Activated CD8-positive, alpha-beta memory T cell treated with anti-CD3 and anti-CD28 coated beads for 4 hours (primary cell): ENCODE data around the gene ZNF229.
"Not testable (repeated sequence)": the region's sequence is repeated elsewhere in the genome, so short reads cannot be mapped to it uniquely, and the experiment has no call there.

Experiments used
- DNase-seq, 2 donors: peaks; one replicate each; pipeline ENCODE4 v3.0.0-alpha.2; 2020; ENCODE audit warnings: low read depth in 2 of 2

Gene ZNF229

GRCh38 chr19:44447916-44448674 lies at the start of gene ZNF229:
Gene ZNF229, minus strand, starts transcription at chr19:44448472. Its CDS starts 5,625 bp downstream, at chr19:44442847.
- peak; percentile 18 to 55 for DNase-seq

- DNase-seq, result no peak
These were observed 48.4 kb upstream of the ZNF229 start for GRCh38 chr19:44496711-44497110.

DNA sequence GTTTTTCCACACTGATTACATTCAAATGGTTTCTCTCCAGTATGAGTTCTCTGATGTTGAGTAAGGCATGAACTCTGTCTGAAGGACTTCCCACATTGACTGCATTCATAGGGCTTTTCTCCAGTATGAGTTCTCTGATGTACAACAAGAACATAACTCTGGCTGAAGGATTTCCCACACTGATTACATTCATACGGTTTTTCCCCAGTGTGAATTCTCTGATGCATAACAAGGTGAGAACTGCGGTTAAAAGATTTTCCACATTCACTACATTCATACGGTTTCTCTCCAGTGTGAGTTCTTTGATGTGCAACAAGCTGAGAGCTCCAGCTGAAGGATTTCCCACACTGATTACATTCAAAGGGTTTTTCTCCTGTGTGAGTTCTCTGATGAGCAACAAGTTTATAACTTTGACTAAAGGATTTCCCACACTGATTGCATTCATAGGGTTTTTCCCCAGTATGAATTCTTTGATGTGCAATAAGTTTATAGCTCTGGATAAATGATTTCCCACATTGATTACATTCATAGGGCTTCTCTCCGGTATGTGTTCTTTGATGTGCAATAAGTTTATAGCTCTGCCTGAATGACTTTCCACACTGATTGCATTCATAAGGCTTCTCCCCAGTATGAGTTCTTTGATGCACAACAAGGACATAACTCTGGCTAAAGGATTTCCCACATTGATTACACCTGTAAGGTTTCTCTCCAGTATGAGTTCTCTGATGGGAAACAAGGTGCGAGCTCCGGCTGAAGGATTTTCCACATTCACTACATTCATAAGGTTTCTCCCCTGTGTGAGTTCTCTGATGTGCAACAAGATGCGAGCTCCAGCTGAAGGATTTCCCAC lies 28.5 kb upstream of the ZNF229 start:
- DNase-seq, result no peak

GRCh38 chr19:44468730-44469129 lies 20.5 kb upstream of the ZNF229 start:
- not testable (repeated sequence) for DNase-seq

- not testable (repeated sequence) for DNase-seq
These were observed 14.5 kb upstream of the ZNF229 start for GRCh38 chr19:44462600-44463286.

DNA sequence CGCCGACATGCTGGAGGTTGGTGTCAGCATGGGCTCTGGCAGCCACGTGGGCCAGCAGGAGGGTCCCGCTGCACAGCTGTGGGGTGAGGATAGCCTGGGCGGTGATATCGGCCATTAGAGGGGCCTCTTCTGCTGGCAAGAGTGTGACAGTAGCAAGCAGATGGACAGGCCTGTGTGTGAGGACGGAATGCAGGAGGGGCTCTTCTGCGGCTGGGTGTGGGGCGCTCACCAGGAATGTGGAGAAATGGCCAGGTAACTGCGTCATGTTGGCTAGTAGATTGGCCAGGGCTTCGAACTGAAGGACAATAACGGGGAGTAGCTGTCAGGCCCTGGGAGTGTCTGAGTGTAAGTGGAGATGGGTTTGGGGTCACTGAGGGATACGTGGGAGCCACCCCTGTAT lies 7.7 kb upstream of the ZNF229 start:
- DNase-seq, result not testable (repeated sequence)

- no peak for DNase-seq
These were observed 6.8 kb upstream of the ZNF229 start for GRCh38 chr19:44455100-44455499.

GRCh38 chr19:44452367-44452766 lies 4.1 kb upstream of the ZNF229 start:
- DNase-seq, result no peak

DNA sequence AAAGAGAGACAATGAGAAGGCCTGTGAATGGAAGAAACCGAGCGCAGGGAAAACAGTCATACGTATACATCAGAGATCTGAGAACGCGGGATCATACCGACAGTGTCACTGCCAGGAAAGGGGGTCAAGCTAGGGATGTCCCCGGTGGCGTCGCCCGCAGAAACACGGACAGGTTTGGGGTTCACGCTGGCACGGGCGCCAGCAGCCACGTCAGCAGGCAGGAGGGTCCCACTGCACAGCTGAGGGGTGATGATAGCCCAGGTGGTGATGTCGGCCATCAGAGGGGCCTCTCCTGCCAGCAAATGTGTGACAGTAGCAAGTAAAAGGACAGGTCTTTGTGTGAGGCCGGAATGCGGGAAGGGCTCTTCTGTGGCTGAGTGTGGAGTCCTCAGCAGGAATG lies 3.4 kb upstream of the ZNF229 start:
- no peak for DNase-seq

GRCh38 chr19:44438441-44438840 lies 9.8 kb downstream of the ZNF229 start:
- no peak for DNase-seq

- DNase-seq, result no peak
These were observed 12.8 kb downstream of the ZNF229 start for GRCh38 chr19:44435441-44435840.

DNA sequence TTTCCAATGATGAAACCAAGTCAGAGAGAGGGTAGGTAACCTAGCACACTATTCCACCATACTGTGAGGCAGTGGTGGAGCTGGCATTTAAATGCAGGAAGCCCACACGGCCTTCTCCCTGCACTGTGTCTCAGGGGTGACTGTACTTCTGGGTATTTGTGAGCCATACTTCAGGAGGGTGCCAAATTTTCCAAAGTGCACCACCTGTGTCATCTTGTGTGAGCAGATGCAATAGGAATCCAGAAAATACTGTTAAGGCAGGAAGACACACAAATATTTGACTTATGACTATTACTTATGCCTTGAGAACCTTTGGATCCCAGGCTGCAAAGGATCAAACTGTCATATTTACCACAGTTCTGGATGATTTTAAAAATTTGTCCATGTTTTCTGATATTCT lies 17.3 kb downstream of the ZNF229 start:
- no peak for DNase-seq

DNA sequence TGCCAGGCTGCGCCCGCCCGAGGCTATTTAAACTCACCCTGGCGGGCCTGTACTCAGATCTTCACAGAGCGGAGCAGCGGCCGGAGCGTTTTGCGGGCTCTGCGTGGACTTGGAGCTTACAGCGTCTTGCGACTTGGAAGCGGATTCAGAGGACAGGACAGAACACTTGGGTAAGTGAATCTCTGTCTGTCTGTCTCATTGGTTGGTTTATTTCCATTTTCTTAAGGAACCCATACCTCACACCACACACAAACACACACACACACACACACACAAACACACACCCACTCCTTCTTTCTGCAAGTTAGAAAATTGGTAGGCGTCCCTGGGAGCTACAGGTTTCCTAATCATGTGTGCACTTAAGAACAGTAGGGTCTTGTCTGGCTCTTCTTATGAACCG lies 32.7 kb downstream of the ZNF229 start:
- DNase-seq, result not testable (repeated sequence)

GRCh38 chr19:44401139-44402115 lies 46.8 kb downstream of the ZNF229 start, which contains the start of gene ZNF285:
Gene ZNF285, minus strand, starts transcription at chr19:44401608. Its CDS starts 4,395 bp downstream, at chr19:44397213.
- peak; percentile 48 to 58 for DNase-seq

- DNase-seq, result not testable (repeated sequence)
These were observed 59.0 kb downstream of the ZNF229 start for GRCh38 chr19:44389268-44389667.
